Measurements from ENCODE around the gene CUBN. TPM values are rescaled to one million over a fixed set of nuclear protein-coding genes. Genes with fewer than 3 reads are reported as not detected.

Gene CUBN
- total and polyA plus RNA-seq, 2 experiments from 2014 or later: 0.41 to 0.65 TPM

DNA sequence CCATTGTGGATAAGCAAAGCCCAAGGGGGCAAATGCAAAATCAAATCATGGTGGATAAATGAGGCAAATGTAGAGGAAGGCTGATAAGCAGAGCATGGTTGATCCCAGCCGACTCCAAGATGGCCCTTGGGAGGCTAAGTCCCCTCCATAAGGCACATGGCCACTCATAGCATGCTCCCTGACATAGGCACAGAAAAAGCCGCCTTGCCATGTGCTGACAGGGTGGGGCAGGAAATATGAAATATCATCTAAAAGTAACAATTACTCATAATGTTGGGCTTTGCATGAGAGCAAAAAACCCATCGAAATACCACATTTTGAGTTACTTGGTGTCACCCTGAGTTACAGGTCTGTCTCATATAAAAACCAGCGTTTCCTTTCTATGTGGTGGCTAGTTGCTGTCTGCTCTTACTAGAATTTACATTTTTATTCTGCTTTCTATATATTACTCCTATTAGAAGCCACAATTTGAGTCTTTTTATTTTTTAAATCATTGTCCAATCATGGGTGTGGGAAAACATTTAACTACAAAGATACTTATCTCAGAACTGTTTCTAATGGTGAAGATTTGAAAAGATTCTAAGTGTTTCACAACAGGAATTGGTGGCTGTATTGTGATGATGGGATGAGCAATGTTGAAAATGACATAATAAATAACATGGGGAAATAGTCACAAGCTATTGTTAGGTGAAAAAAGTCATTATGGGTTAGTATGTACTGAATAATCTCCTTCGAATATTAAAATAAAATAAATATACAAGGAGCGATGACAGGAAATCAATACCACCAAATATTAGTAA, 102.7 kb downstream of the CUBN start:
- Histone ChIP-seq H3K9me2 (ENCODE audit: insufficient read depth) (no peaks in the 10 kb centered on the region), H3K4me1 (ENCODE audit: insufficient read depth) (peaks cover 64% of the 10 kb centered on the region), H3K4me3 (no peak overlapping the region), H3K79me2 (ENCODE audit: insufficient read depth) (no peaks in the 10 kb centered on the region), H3F3A (ENCODE audit: insufficient read depth) (peaks cover 60% of the 10 kb centered on the region), H2AFZ (no peak overlapping the region), H3K4me2 (ENCODE audit: unreplicated experiment) (peak overlapping the region; percentile 76), H4K20me1 (ENCODE audit: insufficient read depth) (no peaks in the 10 kb centered on the region), H3K9ac (peak overlapping the region; percentile 88), H3K27me3 (replicated peaks; ENCODE audit: insufficient read depth) (no peaks in the 10 kb centered on the region), H3K27ac (peak overlapping the region; percentile 99), H3K9me3 (ENCODE audit: low read depth) (no peaks in the 10 kb centered on the region), H3K36me3 (ENCODE audit: low read depth) (no peaks in the 10 kb centered on the region)
- peak; percentile 79 for DNase-seq
- in situ Hi-C loops (cut with MboI): no loop called here
- TF ChIP-seq EZH2phosphoT487 (IDR thresholded peaks at IDR 0.05; ENCODE audit: insufficient read depth, low read depth) (no peak), EZH2 (IDR thresholded peaks at IDR 0.05; ENCODE audit: insufficient read depth, poor library complexity, severe bottlenecking) (no peak)
- 28 to 34% methylated on average over 6 of the region's 6 CpGs for WGBS, 2 experiments (ENCODE audit: low coverage in 1 of 2, low lambda C conversion rate in 2 of 2, missing lambda C conversion rate in 2 of 2)

DNA sequence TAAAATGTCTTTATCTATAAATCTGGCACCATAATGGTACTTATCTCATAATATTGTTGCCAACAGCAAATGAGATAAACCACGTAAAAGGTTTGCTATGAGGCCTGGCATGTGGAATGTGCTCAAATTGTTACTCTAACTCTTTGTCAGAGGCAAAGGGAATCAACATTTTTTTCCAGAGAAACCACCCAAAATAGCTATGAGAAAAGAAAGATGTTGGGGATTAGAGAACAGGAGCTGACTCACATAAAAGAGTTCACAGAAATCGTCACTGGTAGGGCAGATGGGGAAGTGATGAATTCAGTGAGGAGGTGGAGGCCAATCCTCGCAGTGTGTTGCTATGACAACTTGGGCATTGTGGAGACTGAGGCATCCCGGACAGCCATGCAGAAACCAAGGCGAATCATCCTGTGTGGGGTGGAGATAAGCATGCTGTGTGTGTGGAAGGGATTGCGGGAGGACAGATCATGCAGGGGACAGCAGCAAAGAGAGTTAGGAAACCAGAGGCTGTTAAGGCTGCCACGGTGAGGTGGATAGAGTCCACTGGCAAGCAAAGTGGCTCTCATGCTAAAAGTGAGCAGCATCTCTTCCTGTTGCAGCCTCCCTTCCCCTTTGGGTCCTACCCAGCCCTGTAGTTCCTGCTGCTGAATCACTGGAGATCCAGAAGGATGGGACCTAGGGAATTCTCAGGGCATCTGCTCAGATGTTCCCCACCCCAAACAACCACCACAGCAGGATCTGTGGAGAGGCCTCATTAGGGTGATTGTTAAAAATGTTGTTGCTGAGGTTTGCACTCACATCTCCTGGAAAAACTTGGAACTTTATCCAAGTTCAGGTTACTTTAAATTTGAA, 103.9 kb downstream of the CUBN start:
- Histone ChIP-seq H3K79me2 (ENCODE audit: insufficient read depth) (no peaks in the 10 kb centered on the region), H3K4me2 (ENCODE audit: unreplicated experiment) (peak overlapping the region; percentile 76), H3K36me3 (ENCODE audit: low read depth) (no peaks in the 10 kb centered on the region), H3K9ac (peak overlapping the region; percentile 88), H2AFZ (no peak overlapping the region), H3K27ac (peak overlapping the region; percentile 99), H3F3A (ENCODE audit: insufficient read depth) (peaks cover 60% of the 10 kb centered on the region), H3K9me3 (ENCODE audit: low read depth) (no peaks in the 10 kb centered on the region), H4K20me1 (ENCODE audit: insufficient read depth) (no peaks in the 10 kb centered on the region), H3K9me2 (ENCODE audit: insufficient read depth) (no peaks in the 10 kb centered on the region), H3K4me1 (ENCODE audit: insufficient read depth) (peaks cover 64% of the 10 kb centered on the region), H3K4me3 (peak overlapping the region; percentile 32), H3K27me3 (replicated peaks; ENCODE audit: insufficient read depth) (no peaks in the 10 kb centered on the region)
- in situ Hi-C loops (cut with MboI): no loop called here
- DNase-seq: peak; percentile 100
- TF ChIP-seq EZH2phosphoT487 (IDR thresholded peaks at IDR 0.05; ENCODE audit: insufficient read depth, low read depth): no peak
- no peak for TF ChIP-seq EZH2 (IDR thresholded peaks at IDR 0.05; ENCODE audit: insufficient read depth, poor library complexity, severe bottlenecking)
- 0 to 1% methylated on average over 7 of the region's 7 CpGs for WGBS, 2 experiments (ENCODE audit: low coverage in 1 of 2, low lambda C conversion rate in 2 of 2, missing lambda C conversion rate in 2 of 2)

DNA sequence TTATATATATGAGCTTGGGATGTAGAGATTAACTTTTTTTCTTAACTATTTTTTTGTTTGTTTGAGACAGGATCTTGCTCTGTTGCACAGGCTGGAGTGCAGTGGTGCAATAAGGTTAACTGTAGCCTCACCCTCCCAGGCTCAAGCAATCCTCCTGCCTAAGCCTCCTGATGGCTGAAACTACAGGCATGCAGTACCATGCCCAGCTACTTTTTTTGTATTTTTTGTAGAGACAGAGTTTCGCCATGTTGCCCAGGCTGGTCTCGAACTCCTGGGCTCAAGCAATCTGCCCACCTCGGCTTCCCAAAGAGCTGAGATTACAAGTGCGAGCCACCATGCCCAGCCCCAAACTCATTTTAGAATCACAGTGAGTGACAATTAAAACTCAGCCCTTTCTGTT, 105.2 kb downstream of the CUBN start:
- Histone ChIP-seq H3K9me3 (ENCODE audit: low read depth) (no peaks in the 10 kb centered on the region), H2AFZ (no peak overlapping the region), H3K9me2 (ENCODE audit: insufficient read depth) (no peaks in the 10 kb centered on the region), H3K79me2 (ENCODE audit: insufficient read depth) (no peaks in the 10 kb centered on the region), H3K4me3 (no peak overlapping the region), H3K27me3 (replicated peaks; ENCODE audit: insufficient read depth) (no peaks in the 10 kb centered on the region), H3K27ac (peak overlapping the region; percentile 99), H3F3A (ENCODE audit: insufficient read depth) (peaks cover 56% of the 10 kb centered on the region), H3K4me1 (ENCODE audit: insufficient read depth) (peaks cover 59% of the 10 kb centered on the region), H3K4me2 (ENCODE audit: unreplicated experiment) (peak overlapping the region; percentile 66), H3K36me3 (ENCODE audit: low read depth) (no peaks in the 10 kb centered on the region), H3K9ac (peak overlapping the region; percentile 88), H4K20me1 (ENCODE audit: insufficient read depth) (no peaks in the 10 kb centered on the region)
- no peak for DNase-seq
- in situ Hi-C loops (cut with MboI): no loop called here
- TF ChIP-seq EZH2 (IDR thresholded peaks at IDR 0.05; ENCODE audit: insufficient read depth, poor library complexity, severe bottlenecking) (no peak), EZH2phosphoT487 (IDR thresholded peaks at IDR 0.05; ENCODE audit: insufficient read depth, low read depth) (no peak)
- 95 to 98% methylated on average over 4 of the region's 4 CpGs for WGBS, 2 experiments (ENCODE audit: low coverage in 1 of 2, low lambda C conversion rate in 2 of 2, missing lambda C conversion rate in 2 of 2)

DNA sequence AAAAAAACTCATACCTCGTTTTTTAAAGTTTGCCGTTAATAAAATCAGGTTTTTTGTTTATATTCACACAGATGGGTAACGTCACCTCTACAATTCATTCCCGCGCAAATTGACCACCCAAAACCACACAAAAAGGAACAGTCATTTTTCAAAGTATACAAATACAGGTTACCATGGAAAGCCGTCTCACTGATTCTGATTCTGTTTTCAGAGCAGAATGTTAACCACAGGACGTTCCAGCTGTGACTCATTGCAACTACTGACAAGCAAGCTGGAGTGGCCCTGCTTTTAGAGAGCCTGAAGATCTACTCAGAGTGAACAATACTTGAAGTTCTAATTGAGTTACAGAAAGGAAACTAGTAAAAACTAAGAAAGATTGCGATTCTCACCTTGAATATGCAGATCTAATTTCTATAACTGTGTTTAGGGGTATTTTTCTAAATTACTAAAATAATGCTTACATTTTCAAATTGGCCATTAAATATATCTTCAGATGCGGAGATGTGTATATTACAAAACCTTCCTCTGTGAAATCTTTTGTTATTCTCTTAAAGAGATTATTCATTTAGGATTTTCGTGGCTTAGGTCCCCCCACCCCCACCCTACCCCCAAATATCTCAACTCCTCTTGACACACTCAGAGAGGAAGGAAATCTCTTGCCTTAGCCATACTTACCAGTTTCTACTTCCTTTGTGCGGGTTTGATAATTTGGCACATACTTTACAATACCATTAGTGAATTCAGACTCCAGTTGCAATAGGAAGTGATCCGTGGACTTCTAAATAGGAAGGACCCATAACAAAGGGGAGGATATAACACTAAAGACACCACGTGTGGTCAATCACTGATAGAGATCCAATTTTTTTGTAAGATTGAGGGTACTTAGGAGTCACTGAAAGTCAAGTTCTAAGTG, 106.0 kb downstream of the CUBN start:
- peaks cover 50% of the 10 kb centered on the region for H3K4me1 ChIP-seq (ENCODE audit: insufficient read depth)
- H3K27ac ChIP-seq: peak overlapping the region; percentile 99
- peaks cover 48% of the 10 kb centered on the region for H3F3A ChIP-seq (ENCODE audit: insufficient read depth)
- H3K9ac ChIP-seq: peak overlapping the region; percentile 88
- H3K79me2 ChIP-seq (ENCODE audit: insufficient read depth): no peaks in the 10 kb centered on the region
- TF ChIP-seq EZH2phosphoT487 (IDR thresholded peaks at IDR 0.05; ENCODE audit: insufficient read depth, low read depth): no peak
- TF ChIP-seq EZH2 (IDR thresholded peaks at IDR 0.05; ENCODE audit: insufficient read depth, poor library complexity, severe bottlenecking): no peak
- H2AFZ ChIP-seq: no peak overlapping the region
- H3K4me2 ChIP-seq (ENCODE audit: unreplicated experiment): peak overlapping the region; percentile 66
- no peaks in the 10 kb centered on the region for H3K27me3 ChIP-seq (replicated peaks; ENCODE audit: insufficient read depth)
- H3K36me3 ChIP-seq (ENCODE audit: low read depth): no peaks in the 10 kb centered on the region
- in situ Hi-C loops (cut with MboI): no loop called here
- H3K9me3 ChIP-seq (ENCODE audit: low read depth): no peaks in the 10 kb centered on the region
- 8% methylated on average over 13 of the region's 13 CpGs for WGBS, 2 experiments (ENCODE audit: low coverage in 1 of 2, low lambda C conversion rate in 2 of 2, missing lambda C conversion rate in 2 of 2)
- H3K9me2 ChIP-seq (ENCODE audit: insufficient read depth): no peaks in the 10 kb centered on the region
- peak; percentile 100 for DNase-seq
- H3K4me3 ChIP-seq: peak overlapping the region; percentile 47
- no peaks in the 10 kb centered on the region for H4K20me1 ChIP-seq (ENCODE audit: insufficient read depth)
